Stimulated activated CD4-positive, alpha-beta T cell treated with anti-CD3 and anti-CD28 coated beads, Interleukin-1b, Interleukin-23, amount 100 ng/mL, for 24 hours (primary cell): ENCODE results near the gene NOTO.
"Not testable (repeated sequence)": the region's sequence is repeated elsewhere in the genome, so short reads cannot be mapped to it uniquely, and the experiment has no call there.

ENCODE experiments used
- DNase-seq, 4 experiments: peaks; one replicate each; pipeline ENCODE4 v3.0.0-alpha.2; 2020; ENCODE audit warnings: low read depth in 4 of 4, low spot score in 1 of 4

NOTO gene

GRCh38 chr2:73202156-73203054 lies at the start of gene NOTO:
Gene NOTO, plus strand, starts transcription at chr2:73202574. Its CDS starts 93 bp downstream, at chr2:73202667.
- DNase-seq = no peak

GRCh38 chr2:73156539-73157124 lies 45.7 kb upstream of the NOTO start:
- peak in 1 of 4 experiments; percentile 17 for DNase-seq

- no peak for DNase-seq
Measured at GRCh38 chr2:73162856-73163391, 39.5 kb upstream of the NOTO start.

GRCh38 chr2:73163483-73164367 lies 38.6 kb upstream of the NOTO start:
- peak in 3 of 4 experiments; percentile 28 to 44 (median 41) for DNase-seq

GRCh38 chr2:73165978-73166377 lies 36.4 kb upstream of the NOTO start:
- DNase-seq = not testable (repeated sequence)

GRCh38 chr2:73166813-73167212 lies 35.6 kb upstream of the NOTO start:
- not testable (repeated sequence) for DNase-seq

DNA sequence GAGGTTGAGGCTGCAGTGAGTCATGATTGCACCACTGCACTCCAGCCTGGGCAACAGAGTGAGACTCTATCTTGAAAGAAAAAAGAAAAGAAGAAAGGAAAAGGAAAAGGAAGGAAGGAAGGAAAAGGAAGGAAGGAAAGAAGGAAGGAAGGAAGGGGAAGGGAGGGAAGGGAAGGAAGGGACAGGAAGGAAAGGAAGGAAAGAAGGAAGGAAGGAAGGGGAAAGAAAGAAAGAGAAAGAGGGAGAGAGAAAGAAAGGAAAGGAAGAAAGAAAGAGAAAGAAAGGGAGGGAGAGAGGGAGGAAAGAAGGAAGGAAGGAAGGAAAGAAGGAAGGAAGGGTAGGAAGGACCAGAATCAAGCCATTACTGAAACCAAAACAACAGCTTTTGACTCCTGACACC lies 34.0 kb upstream of the NOTO start:
- DNase-seq = not testable (repeated sequence)

DNA sequence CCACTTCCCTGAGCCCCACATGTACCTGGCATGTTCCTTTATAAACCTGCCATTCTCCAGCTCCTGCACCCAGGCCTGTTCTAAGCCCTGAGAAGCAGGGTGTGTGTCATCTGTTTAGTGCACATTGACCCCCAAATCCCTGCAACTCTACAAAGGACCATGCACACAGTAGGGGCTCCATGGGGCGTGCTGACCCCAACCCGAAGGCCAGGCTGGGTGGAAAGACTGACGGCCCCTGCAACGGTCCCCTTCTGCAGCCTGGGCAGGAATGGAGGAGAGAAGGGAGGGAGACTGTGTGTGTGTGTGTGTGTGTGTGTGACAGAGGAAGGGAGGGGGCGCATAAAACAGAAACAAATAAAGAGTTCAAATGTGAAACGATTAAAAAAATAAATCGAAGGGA lies 32.0 kb upstream of the NOTO start:
- DNase-seq = not testable (repeated sequence)

- DNase-seq = peak in 3 of 4 experiments; percentile 37 to 55 (median 39)
Measured at GRCh38 chr2:73172963-73173362, 29.4 kb upstream of the NOTO start.

GRCh38 chr2:73173781-73174180 lies 28.6 kb upstream of the NOTO start:
- DNase-seq = no peak

DNA sequence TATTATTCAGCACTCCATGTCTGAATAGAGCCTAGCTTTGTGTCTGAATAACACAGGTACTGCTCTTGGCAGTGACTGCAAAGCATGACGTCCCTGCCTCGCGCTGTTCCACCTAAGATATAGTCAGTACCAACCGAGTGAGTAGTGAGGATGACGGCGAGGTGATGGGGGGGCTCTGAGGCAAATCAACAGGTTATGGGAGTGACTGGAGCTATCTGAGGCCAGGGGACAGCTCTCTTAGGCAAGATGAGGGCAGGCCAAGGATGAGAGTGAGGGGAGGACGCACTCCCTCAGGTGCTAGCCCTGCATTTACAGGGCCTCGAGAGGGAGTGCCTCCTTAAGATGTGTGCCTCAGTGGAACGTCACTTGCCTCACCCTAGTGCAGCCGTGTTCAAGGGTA lies 28.1 kb upstream of the NOTO start:
- no peak for DNase-seq

GRCh38 chr2:73174941-73175662 lies 27.3 kb upstream of the NOTO start:
- no peak for DNase-seq

GRCh38 chr2:73175663-73176204 lies 26.6 kb upstream of the NOTO start:
- DNase-seq = peak in 3 of 4 experiments; percentile 11 to 71 (median 53)

DNA sequence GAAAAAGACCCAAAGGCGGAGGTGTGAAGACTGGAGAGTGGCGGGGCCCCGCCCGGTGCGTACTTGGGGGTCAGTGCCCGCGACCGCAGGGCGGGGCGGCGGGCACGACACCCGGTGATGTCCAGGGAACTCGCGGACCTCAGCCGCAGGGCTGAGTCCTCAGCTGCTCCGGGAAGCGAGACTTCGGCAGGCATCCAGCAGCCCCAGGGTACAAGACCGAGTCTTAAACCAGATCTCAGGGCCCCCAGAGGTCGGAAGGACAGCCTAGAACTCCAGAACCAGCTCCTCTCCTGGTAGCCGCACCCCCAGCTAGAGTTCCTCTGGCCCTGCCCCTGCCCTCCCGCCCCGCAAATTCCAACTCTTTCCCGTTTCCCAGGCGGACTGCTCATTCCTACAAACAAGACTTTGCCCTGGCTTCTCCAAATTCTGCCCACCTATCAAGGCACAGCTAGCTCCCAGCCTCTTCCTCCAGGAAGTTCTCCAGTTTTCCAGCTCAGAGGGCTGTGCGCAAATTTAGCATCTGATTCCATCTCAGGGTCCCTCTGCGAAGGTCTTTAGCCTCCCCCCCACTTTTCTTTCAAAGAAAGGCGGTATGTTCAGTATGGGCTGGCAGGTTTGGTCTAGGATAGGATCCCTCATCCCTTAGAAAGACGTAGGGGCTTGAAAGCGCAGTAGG lies 26.0 kb upstream of the NOTO start:
- DNase-seq = no peak

GRCh38 chr2:73176881-73177644 lies 25.3 kb upstream of the NOTO start:
- DNase-seq = peak; percentile 68 to 87 (median 84)

DNA sequence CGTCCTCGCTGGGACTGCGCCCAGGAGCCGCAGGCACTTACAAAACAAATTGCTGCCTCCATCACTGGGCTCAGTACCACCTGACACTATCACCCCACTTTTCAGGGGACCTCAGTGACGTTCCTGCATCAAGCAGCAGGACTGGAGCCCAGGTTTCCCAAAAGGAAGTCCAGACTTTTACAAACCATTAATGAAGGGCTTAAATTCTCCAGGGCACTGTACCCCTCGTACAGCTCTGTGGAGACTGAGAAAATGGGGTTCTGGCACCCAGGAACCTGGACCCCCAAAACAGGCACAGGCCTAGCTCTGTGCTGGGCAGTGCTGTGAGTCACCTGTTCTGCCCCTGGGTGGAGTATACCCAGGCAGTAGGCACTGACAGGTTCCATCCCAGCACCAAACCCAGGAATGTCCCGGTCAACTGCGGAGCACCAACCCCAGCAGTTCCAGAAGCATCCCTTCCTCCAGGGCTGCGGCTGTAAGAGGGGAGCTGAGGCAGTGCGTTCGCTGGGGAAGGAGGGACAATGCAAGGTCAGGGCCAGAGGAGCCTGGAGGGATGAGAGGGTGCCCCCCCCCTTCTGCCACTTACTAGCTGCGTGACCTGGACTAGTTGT lies 24.6 kb upstream of the NOTO start:
- no peak for DNase-seq

DNA sequence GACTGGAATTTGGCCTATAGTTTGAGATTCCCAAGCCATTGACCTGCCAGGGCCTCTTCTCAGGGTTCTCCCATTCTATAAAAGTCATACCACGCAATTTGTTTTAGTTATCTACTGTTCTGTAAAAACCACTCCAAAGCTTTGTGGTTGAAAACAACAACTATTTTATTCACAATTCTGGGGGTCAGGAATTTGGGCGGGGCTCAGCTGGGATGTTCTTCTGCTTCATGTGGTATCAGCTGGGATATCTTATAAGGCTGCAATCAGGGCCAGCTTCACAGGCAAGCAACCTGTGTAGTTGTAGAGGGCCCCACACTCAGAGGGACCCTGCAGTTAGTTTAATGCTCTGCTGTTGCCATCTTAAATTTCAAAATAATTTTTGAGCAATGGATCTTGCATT lies 16.4 kb upstream of the NOTO start:
- DNase-seq = no peak

- no peak for DNase-seq
Measured at GRCh38 chr2:73187549-73187948, 14.8 kb upstream of the NOTO start.
